PFSK-1 (cell line): Measurements from ENCODE around the gene ACTN1.

Source experiments
- FOXP2 ChIP-seq: optimal IDR thresholded peaks from 2 replicates; pipeline ENCODE3; 2011; ENCODE audit warnings: borderline replicate concordance, control low read depth, inconsistent platforms; ENCODE audit not compliant: insufficient read depth; ENCODE audit errors: extremely low read length, extremely low read depth
- POLR2AphosphoS5 ChIP-seq: IDR thresholded peaks from 2 replicates; pipeline ENCODE4 v1.6.1; 2012; ENCODE audit warnings: low read depth, mild to moderate bottlenecking, control low read depth, low read length, moderate library complexity
- REST ChIP-seq, 2 experiments: IDR thresholded peaks; 2 replicates each; pipeline versions ENCODE4 v1.6.1 to v1.8.0; 2011 to 2012; ENCODE audit warnings: low read depth in 2 of 2, low read length in 2 of 2, control low read depth in 1 of 2, inconsistent platforms in 1 of 2, mild to moderate bottlenecking in 1 of 2, moderate library complexity in 1 of 2; ENCODE audit not compliant: insufficient read depth in 1 of 2
- SIN3A ChIP-seq: IDR thresholded peaks from 2 replicates; pipeline ENCODE4 v1.6.1; 2012; ENCODE audit warnings: mild to moderate bottlenecking, low read length, moderate library complexity, borderline replicate concordance; ENCODE audit not compliant: insufficient read depth
- TAF1 ChIP-seq: IDR thresholded peaks from 2 replicates; pipeline ENCODE4 v1.6.1; 2012; ENCODE audit warnings: low read length, control low read depth, borderline replicate concordance; ENCODE audit not compliant: insufficient read depth

ACTN1 gene

GRCh38 chr14:68937471-68938270 is 41.4 kb downstream of the ACTN1 start:
- TF ChIP-seq POLR2AphosphoS5 = no peak

- no peak for TF ChIP-seq POLR2AphosphoS5
- no peak for TF ChIP-seq FOXP2
- no peak for TF ChIP-seq TAF1
- TF ChIP-seq REST (IDR thresholded peaks at IDR 0.05; ENCODE audit: insufficient read depth in 1 of 2, low read depth in 2 of 2, low read length in 2 of 2) = no peak
- no peak for TF ChIP-seq SIN3A
Observed at GRCh38 chr14:68936980-68937379, 42.1 kb downstream of the ACTN1 start.

- TF ChIP-seq REST (IDR thresholded peaks at IDR 0.05; ENCODE audit: insufficient read depth in 1 of 2, low read depth in 2 of 2, low read length in 2 of 2) (no peak), TAF1 (no peak), SIN3A (no peak), POLR2AphosphoS5 (no peak), FOXP2 (no peak)
Observed at GRCh38 chr14:68936476-68936875, 42.6 kb downstream of the ACTN1 start.

GRCh38 chr14:68935761-68936214 is 43.3 kb downstream of the ACTN1 start:
- TF ChIP-seq POLR2AphosphoS5 (no peak), TAF1 (no peak), FOXP2 (no peak), SIN3A (no peak), REST (IDR thresholded peaks at IDR 0.05; ENCODE audit: insufficient read depth in 1 of 2, low read depth in 2 of 2, low read length in 2 of 2) (no peak)

- TF ChIP-seq REST (IDR thresholded peaks at IDR 0.05; ENCODE audit: insufficient read depth in 1 of 2, low read depth in 2 of 2, low read length in 2 of 2) (no peak), POLR2AphosphoS5 (no peak), FOXP2 (no peak), SIN3A (no peak), TAF1 (no peak)
Observed at GRCh38 chr14:68934066-68934465, 45.0 kb downstream of the ACTN1 start.
